ENCODE measurements around the gene ABCA12.

- no peak for TF ChIP-seq MYC (IDR thresholded peaks at IDR 0.05; ENCODE audit: low read depth, low read length)
- no peak for TF ChIP-seq POLR2A (IDR thresholded peaks at IDR 0.05; ENCODE audit: extremely low read depth, insufficient read length)
- no peak for TF ChIP-seq CTCF (IDR thresholded peaks at IDR 0.05; ENCODE audit: low read depth, low read length)
Observed at GRCh38 chr2:215066124-215066523, 72.3 kb downstream of the ABCA12 start.

All from NB4 (cell line).